Renal cortex interstitium (tissue), 11 donors: ENCODE measurements around the gene RFESD. TPM values are rescaled to one million over a fixed set of nuclear protein-coding genes. Genes with fewer than 3 reads are reported as not detected.
A peak's percentile ranks its signal among the peaks of the same experiment; 100 is the strongest.
"Not testable (repeated sequence)": the region's sequence is repeated elsewhere in the genome, so short reads cannot be mapped to it uniquely, and the experiment has no call there.

Experiments used
- DNase-seq, 11 donors: peaks; one replicate each; pipeline ENCODE4 v3.0.0-alpha.2; 2013; ENCODE audit warnings: low read depth in 9 of 11, low spot score in 4 of 11; ENCODE audit errors: extremely low read depth in 1 of 11
- polyA plus RNA-seq, 3 donors: library from polyadenylated mRNA; unstranded; fragments of 120-200 nt; gene quantifications; one replicate each; pipeline ENCODE4 v1.2.1, GENCODE V29; 2013; ENCODE audit not compliant: insufficient read length in 3 of 3

Gene RFESD
- polyA plus RNA-seq, 3 donors = 4.1 to 5.8 (median 4.8) TPM

GRCh38 chr5:95623706-95624105 is 22.9 kb upstream of the RFESD start:
- DNase-seq = no peak

- DNase-seq = no peak
Observed at GRCh38 chr5:95624368-95624767, 22.2 kb upstream of the RFESD start.

DNA sequence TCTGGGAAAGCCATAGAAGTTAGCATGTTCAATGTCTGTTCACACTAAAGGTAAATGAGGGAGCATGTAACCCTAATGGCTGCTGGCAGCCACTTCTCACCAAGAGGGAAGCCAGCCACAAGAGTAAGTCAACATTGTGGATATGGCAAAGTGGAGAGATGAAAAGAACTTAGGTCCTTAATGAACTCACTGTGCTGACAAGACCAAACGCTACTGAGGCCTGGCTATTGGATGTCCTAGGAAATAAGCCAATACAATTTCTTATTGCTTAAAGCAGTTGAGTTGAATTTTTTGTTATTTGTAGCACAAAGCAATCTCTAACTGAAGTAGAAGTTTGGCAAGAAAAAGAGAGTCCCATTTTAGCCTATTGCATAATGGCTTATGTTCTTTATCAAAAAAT is 19.9 kb upstream of the RFESD start:
- no peak for DNase-seq

GRCh38 chr5:95627971-95628810 is 18.4 kb upstream of the RFESD start:
- DNase-seq = no peak

DNA sequence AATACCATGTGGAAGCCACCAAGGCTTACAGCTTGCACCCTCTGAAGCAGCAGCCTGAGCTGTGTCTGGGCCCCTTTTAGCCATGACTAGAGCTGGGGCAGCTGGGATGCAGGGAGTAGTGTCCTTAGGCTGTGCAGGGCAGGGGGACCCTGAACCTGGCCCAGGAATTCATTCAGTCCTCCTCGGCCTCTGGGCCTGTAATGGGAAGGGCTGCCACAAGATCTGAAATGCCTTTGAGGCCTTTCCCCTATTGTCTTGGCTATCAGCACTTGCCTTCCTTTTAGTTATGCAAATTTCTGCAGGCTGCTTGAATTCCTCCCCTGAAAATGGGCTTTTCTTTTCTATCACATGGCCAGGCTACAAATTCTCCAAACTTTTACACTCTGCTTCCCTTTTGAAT is 17.6 kb upstream of the RFESD start:
- DNase-seq = no peak

- no peak for DNase-seq
Observed at GRCh38 chr5:95630394-95630917, 16.1 kb upstream of the RFESD start.

DNA sequence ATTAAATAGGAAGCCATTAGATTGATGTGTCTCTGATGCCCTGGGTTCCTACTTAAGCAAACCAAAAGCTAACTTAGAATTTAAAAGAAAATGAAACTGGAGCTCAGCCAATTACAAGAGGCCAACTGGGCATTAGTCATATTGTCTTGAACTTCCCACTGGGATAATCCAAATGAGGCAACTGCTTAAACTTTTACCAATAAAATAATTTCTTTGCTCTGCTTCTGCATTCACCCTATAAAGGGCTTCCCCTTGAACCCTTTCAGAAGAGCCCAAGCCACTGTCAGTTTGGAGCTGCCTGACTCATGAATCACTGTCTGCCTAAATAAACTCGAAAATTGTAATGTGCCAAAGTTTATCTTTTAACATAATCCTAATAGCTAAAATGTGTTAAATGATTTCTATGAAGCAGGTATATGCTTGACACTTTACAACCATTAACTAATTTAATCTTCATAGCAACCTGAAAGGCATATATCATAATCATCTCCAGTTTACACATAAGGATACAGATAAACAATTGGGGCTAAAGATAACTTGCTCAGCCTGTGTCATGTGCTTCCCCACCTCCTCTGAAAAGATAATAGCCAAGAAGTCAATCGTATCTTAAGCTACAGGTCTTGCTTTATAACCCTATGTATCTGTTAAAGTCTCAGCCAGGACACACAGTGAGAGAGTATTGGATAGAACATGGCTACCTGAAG is 15.2 kb upstream of the RFESD start:
- DNase-seq = no peak

- no peak for DNase-seq
Observed at GRCh38 chr5:95631991-95632675, 14.4 kb upstream of the RFESD start.

- DNase-seq = not testable (repeated sequence)
Observed at GRCh38 chr5:95632942-95633341, 13.6 kb upstream of the RFESD start.

DNA sequence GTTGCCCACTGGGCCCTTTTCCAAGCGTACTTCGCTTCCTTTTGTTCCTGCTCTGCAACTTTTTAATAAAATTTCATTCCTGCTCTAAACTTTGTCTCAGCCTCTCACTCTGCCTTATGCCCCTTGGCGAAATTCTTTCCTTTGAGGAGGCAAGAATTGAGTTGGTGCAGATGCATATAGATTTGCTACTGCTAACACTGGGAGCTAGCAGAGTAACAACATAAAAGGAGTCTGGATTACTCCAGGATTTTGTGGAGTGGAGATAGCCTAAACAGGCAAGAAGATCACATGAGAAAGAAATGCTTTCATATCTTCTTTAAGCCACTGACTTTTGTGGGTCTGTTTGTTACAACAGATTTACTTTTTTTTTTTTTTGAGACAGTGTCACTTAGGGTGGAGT is 12.9 kb upstream of the RFESD start:
- no peak for DNase-seq

DNA sequence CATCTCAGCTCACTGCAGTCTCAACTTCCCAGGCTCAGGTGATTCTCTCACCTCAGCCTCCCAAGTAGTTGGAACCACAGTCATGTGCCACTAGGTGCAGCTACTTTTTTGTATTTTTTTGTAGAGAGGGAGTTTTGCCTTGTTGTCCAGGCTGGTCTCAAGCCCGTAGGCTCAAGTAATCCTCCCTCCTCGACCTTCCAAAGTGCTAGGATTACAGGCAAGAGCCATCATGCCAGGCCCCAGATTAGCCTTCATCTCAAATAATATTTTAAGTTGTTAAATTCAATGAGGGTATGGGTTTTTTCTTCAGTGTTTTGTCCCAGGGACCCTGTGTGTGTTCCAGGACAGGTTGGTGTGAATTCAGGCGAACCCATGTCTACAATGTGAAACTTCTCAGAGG is 12.5 kb upstream of the RFESD start:
- no peak for DNase-seq

GRCh38 chr5:95638632-95639031 is 7.9 kb upstream of the RFESD start:
- no peak for DNase-seq

DNA sequence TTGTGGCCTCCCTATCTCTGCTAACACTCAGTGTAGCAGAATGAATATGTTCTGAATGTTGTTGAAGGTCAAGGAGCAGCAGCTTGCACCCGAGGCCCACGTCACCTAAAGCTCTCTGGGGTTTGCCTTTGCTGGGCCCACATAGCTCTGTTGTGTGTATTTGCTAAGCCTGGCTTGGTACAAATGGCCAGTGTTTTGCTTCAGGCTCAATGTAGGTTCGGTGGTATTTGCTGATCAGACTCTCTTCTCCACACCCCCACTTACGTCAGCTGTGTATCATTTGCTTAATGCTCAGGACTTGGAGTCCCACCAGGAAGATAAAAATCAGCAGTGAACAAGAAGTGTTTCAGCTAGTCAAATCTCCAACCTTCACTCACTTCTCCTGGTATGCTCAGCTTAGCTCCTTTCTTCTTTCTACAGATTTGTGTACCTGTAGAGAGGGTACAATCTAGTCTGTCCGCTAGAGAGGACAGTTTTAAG is 4.8 kb upstream of the RFESD start:
- no peak for DNase-seq

- no peak for DNase-seq
Observed at GRCh38 chr5:95643152-95643551, 3.4 kb upstream of the RFESD start.

DNA sequence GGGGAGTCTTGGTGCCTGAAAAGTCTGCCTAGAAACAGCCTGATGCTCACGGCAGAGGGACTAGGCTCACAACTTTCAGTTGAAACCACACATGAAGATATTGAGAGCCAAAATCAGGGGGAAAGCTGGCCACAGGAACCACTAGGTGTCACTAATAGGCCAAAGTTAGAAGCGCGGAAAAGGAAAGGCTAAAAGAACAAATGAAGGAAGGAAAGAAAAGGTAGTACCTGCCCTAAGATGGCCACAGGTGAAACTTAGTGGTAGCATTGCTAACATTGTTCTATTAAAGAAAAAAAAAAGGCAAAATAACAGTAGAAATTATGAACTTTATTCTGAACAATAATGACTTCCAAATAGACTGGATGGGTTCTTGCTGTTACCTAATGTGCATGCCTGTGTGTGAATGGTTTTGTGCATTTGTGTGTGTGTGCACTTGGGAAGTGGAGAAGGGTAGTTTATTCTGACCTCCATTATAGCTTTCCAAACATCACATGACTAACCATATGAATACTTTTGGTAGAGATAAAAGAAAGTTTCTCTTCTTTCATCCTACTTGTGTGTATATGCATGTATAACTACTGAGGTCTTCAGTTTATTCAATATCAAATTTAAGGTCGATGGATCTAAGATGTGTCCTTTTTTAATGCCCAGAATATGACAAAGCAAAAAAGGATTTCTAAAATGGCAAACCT is 2.1 kb upstream of the RFESD start:
- DNase-seq = peak in 2 of 11 donors; percentile 32 to 45

DNA sequence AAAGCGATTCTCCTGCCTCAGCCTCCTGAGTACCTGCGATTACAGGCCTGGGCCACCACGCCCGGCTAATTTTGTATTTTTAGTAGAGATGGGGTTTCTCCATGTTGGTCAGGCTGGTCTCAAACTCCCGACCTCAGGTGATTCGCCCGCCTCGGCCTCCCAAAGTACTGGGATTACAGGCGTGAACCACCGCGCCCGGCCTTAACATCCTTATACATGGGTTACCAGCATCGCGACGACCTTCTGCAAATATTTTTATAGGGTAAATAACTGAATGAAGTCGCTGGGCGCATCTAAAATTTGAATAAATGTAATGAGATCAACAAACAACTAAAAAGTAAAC is 380 bp upstream of the RFESD start:
- not testable (repeated sequence) for DNase-seq

- no peak for DNase-seq
Observed at GRCh38 chr5:95647886-95648860, 1.6 kb downstream of the RFESD start.

GRCh38 chr5:95649274-95649673 is 2.7 kb downstream of the RFESD start:
- DNase-seq = no peak
